HG03060 (cell line): ENCODE results near the gene NTHL1.
"Not testable (repeated sequence)": the region's sequence is repeated elsewhere in the genome, so short reads cannot be mapped to it uniquely, and the experiment has no call there.

Source experiments
- ATAC-seq: cut with Tn5 transposase; IDR thresholded peaks from one replicate; pipeline ENCODE4 v1.9.1; 2021; ENCODE audit warnings: low read depth, moderate number of reproducible peaks; ENCODE audit not compliant: unreplicated experiment

The NTHL1 gene

GRCh38 chr16:2015117-2015946, 32.3 kb downstream of the NTHL1 start:
- no peak for ATAC-seq

GRCh38 chr16:2013527-2013926, 34.1 kb downstream of the NTHL1 start:
- ATAC-seq: no peak

DNA sequence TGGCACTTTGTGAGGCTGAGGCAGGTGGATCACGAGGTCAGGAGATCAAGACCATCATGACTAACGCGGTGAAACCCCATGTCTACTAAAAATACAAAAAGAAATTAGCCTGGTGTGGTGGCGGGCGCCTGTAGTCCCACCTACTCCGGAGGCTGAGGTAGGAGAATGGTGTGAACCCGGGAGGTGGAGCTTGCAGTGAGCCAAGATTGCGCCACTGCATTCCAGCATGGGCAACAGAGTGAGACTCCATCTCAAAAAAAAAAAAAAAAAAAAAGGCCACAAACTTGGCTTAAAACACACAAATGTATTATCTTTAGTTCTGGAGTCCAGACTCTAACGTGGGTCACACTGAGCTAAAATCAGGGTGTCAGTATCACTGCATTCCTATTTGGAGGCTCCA, 35.9 kb downstream of the NTHL1 start:
- ATAC-seq: not testable (repeated sequence)

GRCh38 chr16:2009791-2010510, 37.7 kb downstream of the NTHL1 start, which contains the start of gene ZNF598:
Gene ZNF598 (minus strand): TSS chr16:2009821.
- no peak for ATAC-seq

- ATAC-seq: no peak
Observed at GRCh38 chr16:2009164-2009711, 38.4 kb downstream of the NTHL1 start.

- ATAC-seq: no peak
Observed at GRCh38 chr16:2008631-2009163, 38.9 kb downstream of the NTHL1 start.

GRCh38 chr16:2008009-2008526, 39.6 kb downstream of the NTHL1 start:
- ATAC-seq: no peak

DNA sequence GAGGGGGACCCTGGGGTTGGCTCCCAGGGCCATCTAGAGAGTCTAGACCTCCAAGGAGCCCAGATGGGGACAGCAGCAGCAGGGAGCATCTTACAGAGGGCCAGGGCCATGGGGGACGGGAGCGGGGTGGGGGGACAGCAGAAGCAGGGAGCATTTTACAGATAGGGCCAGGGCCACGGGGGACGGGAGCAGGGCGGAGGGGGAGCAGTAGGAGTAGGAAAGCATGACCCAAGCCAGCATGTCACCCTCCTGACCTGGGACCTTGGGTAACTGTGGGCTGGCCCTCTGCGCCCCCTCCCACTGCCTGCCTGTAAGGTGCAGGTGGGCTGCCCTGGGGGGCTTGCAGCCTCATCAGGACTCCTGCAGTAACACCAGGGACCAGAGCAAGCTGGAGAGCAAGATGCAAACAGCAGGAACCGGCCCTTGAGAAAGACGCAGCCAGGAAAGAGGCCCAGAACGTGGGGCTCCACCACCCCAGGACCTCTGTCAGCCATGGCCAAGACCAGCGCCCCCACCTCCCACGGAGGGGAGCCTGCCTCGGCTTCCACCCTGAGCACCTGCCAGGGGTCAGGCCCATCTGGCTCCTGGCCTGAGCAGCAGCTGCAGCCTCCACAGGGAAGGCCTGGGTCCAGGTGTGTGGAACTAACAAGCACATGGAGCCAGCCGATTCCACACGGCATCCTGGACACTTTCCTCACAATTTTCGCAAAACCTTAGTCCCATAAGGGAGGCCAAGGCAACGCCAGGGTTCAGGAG, 40.4 kb downstream of the NTHL1 start:
- ATAC-seq: no peak

DNA sequence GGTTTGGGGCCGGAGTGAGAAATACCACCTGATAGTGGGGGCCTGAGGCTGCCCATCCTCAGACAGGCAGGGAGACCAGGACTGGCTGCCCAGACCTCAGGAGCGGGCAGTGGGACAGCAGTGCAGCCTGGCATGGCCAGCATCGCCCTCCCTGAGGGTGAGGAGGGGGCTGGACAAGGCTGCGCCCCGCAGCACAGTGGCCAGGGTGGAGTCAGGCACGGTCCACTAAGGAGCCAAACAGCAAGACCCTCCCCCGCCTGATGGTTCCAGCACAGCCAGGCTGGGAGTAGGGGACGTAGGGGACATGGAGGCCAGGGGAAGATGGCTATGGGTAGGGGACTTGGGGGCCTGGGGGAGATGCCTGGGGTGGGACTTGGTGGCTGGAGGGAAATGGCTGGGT, 41.3 kb downstream of the NTHL1 start:
- ATAC-seq: no peak

- ATAC-seq: no peak
Observed at GRCh38 chr16:2005646-2006045, 42.0 kb downstream of the NTHL1 start.

- ATAC-seq: no peak
Observed at GRCh38 chr16:2004795-2005517, 42.7 kb downstream of the NTHL1 start.

DNA sequence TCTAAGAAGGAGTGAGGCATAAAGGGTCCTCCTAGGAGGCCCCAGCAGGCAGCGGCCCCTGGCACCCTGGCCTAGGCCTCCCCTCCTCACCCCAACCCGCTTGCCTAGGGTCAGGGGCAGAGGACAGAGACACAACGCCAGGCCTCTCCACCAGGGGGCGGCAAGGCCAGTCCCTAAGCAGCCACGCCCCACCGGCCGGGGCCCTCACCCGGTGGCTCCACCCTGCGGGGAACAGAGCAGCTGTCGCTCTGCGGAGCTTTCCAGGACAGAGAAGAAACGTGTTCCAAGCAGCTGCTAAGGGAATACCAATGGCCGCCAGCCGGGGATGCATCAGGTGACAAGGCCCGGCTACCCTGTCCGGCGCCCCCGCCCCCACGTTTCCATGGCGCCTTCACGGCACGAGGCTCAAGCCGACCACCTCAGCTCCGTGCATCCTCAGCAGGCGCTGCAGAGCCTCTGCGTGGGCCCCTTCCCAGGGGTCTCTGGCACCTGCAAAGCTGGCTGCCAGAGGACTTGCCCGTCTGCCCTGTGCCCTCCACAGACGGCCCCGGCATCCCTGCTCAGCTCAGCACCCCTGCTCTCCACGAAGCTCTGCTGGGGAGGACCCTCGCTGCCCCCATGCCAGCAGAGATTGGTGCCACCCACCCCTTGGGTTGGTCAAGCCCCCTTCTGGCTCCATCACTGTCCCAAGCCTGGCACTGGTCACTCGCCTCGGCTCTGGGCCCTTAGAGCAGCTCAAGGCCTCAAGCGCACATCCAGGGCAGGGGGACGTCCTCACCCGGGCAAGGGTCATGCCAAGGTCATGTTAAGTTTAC, 43.6 kb downstream of the NTHL1 start:
- no peak for ATAC-seq

GRCh38 chr16:2003231-2003826, 44.3 kb downstream of the NTHL1 start:
- no peak for ATAC-seq

GRCh38 chr16:2002406-2003230, 45.0 kb downstream of the NTHL1 start:
- no peak for ATAC-seq

GRCh38 chr16:2001456-2002355, 45.9 kb downstream of the NTHL1 start:
- no peak for ATAC-seq

DNA sequence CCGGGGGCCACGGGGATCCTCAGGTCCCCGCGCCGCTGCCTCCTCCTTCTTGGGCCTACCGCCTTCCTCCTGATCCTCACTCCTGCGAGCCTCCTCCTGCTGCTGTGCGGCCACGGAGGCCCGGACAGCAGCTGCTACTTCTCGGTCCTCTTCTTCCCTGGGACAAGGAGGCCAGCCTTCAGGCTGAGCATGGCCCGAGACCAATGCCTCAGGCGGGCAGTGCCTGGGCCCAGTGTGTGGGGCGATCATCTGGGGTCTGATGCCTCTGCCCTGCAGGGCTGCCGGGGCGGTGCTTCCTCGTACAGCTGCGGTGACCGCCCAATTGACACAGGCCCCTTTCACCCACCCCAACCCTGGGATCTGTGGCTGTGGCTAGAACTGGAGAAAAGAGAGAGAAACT, 46.6 kb downstream of the NTHL1 start:
- ATAC-seq: no peak
